ENCODE measurements around the gene SLC12A8.

DNA sequence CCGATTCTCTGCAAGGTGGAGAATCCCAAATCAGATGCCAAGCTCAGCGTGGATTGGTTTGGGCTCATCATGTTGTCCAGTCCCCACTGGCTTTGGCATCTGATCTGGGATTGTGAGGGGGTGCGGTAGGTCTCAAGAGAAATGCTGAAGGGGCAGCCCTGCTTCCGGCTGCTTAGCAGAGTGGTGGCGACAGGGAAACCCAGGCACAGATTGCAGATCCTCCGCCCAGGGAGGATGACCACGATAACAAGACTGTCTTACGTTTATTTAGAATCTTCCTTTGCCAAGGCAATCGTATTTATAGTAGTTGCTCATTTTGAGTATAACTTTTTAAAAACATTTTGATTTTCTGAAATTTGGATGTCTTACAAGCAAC is 61.1 kb downstream of the SLC12A8 start:
- no peak for TF ChIP-seq POLR2A (IDR thresholded peaks at IDR 0.05)
- TF ChIP-seq, protein P1, sequence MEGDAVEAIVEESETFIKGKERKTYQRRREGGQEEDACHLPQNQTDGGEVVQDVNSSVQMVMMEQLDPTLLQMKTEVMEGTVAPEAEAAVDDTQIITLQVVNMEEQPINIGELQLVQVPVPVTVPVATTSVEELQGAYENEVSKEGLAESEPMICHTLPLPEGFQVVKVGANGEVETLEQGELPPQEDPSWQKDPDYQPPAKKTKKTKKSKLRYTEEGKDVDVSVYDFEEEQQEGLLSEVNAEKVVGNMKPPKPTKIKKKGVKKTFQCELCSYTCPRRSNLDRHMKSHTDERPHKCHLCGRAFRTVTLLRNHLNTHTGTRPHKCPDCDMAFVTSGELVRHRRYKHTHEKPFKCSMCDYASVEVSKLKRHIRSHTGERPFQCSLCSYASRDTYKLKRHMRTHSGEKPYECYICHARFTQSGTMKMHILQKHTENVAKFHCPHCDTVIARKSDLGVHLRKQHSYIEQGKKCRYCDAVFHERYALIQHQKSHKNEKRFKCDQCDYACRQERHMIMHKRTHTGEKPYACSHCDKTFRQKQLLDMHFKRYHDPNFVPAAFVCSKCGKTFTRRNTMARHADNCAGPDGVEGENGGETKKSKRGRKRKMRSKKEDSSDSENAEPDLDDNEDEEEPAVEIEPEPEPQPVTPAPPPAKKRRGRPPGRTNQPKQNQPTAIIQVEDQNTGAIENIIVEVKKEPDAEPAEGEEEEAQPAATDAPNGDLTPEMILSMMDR (IDR thresholded peaks at IDR 0.05), result no peak

Measured in right lobe of liver (tissue), 4 donors.